Liver (tissue), 9 donors: ENCODE results near the gene COMP. TPM values are rescaled to one million over a fixed set of nuclear protein-coding genes. Genes with fewer than 3 reads are reported as not detected.
"Not testable (repeated sequence)": the region's sequence is repeated elsewhere in the genome, so short reads cannot be mapped to it uniquely, and the experiment has no call there.

Experiments
- DNase-seq: peaks from one replicate; pipeline ENCODE4 v3.0.0-alpha.2; 2017; ENCODE audit warnings: low spot score
- H3K27ac ChIP-seq, 2 donors: one replicate each; pipeline ENCODE4 v1.7.0; 2013; ENCODE audit warnings: inconsistent platforms in 2 of 2, low read length in 2 of 2, control low read depth in 1 of 2, low read depth in 1 of 2, mild to moderate bottlenecking in 1 of 2
- H3K27me3 ChIP-seq, 4 donors: one replicate each; pipeline versions ENCODE4 v1.6.1 to v1.7.0; 2013; ENCODE audit warnings: low read length in 3 of 4, inconsistent platforms in 1 of 4, mild to moderate bottlenecking in 1 of 4, moderate library complexity in 1 of 4; ENCODE audit not compliant: control insufficient read depth in 4 of 4, insufficient read depth in 4 of 4
- H3K36me3 ChIP-seq, 4 donors: one replicate each; pipeline versions ENCODE4 v1.6.1 to v1.7.0; 2013; ENCODE audit warnings: low read length in 3 of 4, mild to moderate bottlenecking in 3 of 4, low read depth in 1 of 4, moderate library complexity in 1 of 4; ENCODE audit not compliant: control insufficient read depth in 4 of 4, insufficient read depth in 3 of 4
- H3K4me1 ChIP-seq, 4 donors: one replicate each; pipeline versions ENCODE4 v1.6.1 to v1.7.0; 2013; ENCODE audit warnings: low read length in 3 of 4, mild to moderate bottlenecking in 3 of 4, moderate library complexity in 1 of 4; ENCODE audit not compliant: control insufficient read depth in 4 of 4, insufficient read depth in 4 of 4
- H3K4me3 ChIP-seq, 3 donors: one replicate each; pipeline versions ENCODE4 v1.6.1 to v1.7.0; 2013; ENCODE audit warnings: low read length in 3 of 3, control low read depth in 1 of 3, low read depth in 1 of 3, mild to moderate bottlenecking in 1 of 3
- H3K9ac ChIP-seq, 2 donors: one replicate each; pipeline ENCODE4 v1.7.0; 2013; ENCODE audit warnings: low read length in 2 of 2, mild to moderate bottlenecking in 2 of 2, moderate library complexity in 2 of 2, control low read depth in 1 of 2, low read depth in 1 of 2
- H3K9me3 ChIP-seq, 4 donors: one replicate each; pipeline versions ENCODE4 v1.6.1 to v1.7.0; 2013; ENCODE audit warnings: low read length in 3 of 4; ENCODE audit not compliant: control insufficient read depth in 4 of 4
- EGR1 ChIP-seq, 2 donors: IDR thresholded peaks; 2 replicates each; pipeline ENCODE4 v1.6.1; 2016 to 2018; ENCODE audit warnings: antibody characterized with exemption in 2 of 2, low read depth in 2 of 2
- FOXA1 ChIP-seq: IDR thresholded peaks from 2 replicates; pipeline ENCODE4 v1.6.1; 2016; ENCODE audit warnings: antibody characterized with exemption
- FOXA2 ChIP-seq: IDR thresholded peaks from 2 replicates; pipeline ENCODE4 v1.6.1; 2016; ENCODE audit warnings: antibody characterized with exemption
- HNF4A ChIP-seq, 2 donors: conservative IDR thresholded peaks; 2 replicates each; pipeline ENCODE4 v1.6.1; 2016; ENCODE audit warnings: antibody characterized with exemption in 2 of 2, mild to moderate bottlenecking in 2 of 2
- HNF4G ChIP-seq: IDR thresholded peaks from 2 replicates; pipeline ENCODE4 v1.6.1; 2016; ENCODE audit warnings: antibody characterized with exemption
- JUND ChIP-seq, 2 donors: IDR thresholded peaks; 2 replicates each; pipeline ENCODE4 v1.6.1; 2016; ENCODE audit warnings: antibody characterized with exemption in 2 of 2
- NR2F2 ChIP-seq: IDR thresholded peaks from 2 replicates; pipeline ENCODE4 v1.6.1; 2016; ENCODE audit warnings: antibody characterized with exemption
- RAD21 ChIP-seq, 2 donors: IDR thresholded peaks; 2 replicates each; pipeline ENCODE4 v1.6.1; 2016; ENCODE audit warnings: antibody characterized with exemption in 2 of 2, mild to moderate bottlenecking in 2 of 2
- RXRA ChIP-seq, 2 donors: IDR thresholded peaks; 2 replicates each; pipeline ENCODE4 v1.6.1; 2017 to 2018; ENCODE audit warnings: antibody characterized with exemption in 2 of 2, mild to moderate bottlenecking in 1 of 2
- SP1 ChIP-seq: IDR thresholded peaks from 2 replicates; pipeline ENCODE4 v1.6.1; 2018; ENCODE audit warnings: antibody characterized with exemption, mild to moderate bottlenecking
- TAF1 ChIP-seq: conservative IDR thresholded peaks from 2 replicates; pipeline ENCODE4 v1.6.1; 2016; ENCODE audit warnings: antibody characterized with exemption, mild to moderate bottlenecking
- YY1 ChIP-seq: IDR thresholded peaks from 2 replicates; pipeline ENCODE4 v1.6.1; 2016; ENCODE audit warnings: antibody characterized with exemption, mild to moderate bottlenecking
- WGBS: extraction: QIAGEN DNeasy Blood & Tissue Kit; methylation state at CpG from one replicate; pipeline ENCODE4 v1.1.7; 2013; 5-methylcytosine and 5-hydroxymethylcytosine counted together
- polyA plus RNA-seq, 2 donors: library from polyadenylated mRNA; stranded (reverse) in 1 of 2; unstranded in 1 of 2; fragments of 200-250 nt in 1 of 2; fragments of >200 nt in 1 of 2; fragmentation: Nextera tagmentation in 1 of 2; extraction: Ambion mirVana in 1 of 2; gene quantifications; one replicate each; pipeline versions ENCODE4 v1.2.1 to v1.2.3, GENCODE V29; 2013 to 2015
- total RNA-seq, 2 donors: library from RNA; depleted of rRNA; stranded (reverse); fragments of >200 nt; gene quantifications; one replicate each; pipeline ENCODE4 v1.2.3, GENCODE V29; 2014
- TF ChIP-seq, protein P1 (sequence below): IDR thresholded peaks from 2 replicates; pipeline ENCODE4 v1.6.1; 2016; ENCODE audit warnings: antibody characterized with exemption
- TF ChIP-seq, protein P2 (sequence below): IDR thresholded peaks from 2 replicates; pipeline ENCODE4 v1.6.1; 2016; ENCODE audit warnings: antibody characterized with exemption
- TF ChIP-seq, protein P3 (sequence below): IDR thresholded peaks from 2 replicates; pipeline ENCODE4 v1.6.1; 2016; ENCODE audit warnings: antibody characterized with exemption, mild to moderate bottlenecking
- TF ChIP-seq, protein P4 (sequence below): IDR thresholded peaks from 2 replicates; pipeline ENCODE4 v1.6.1; 2016; ENCODE audit warnings: antibody characterized with exemption
- donor health status: healthy.
- donor health status: healthy.
- donor health status: healthy.
- donor health status: healthy.
- donor health status: healthy.

COMP gene
- total and polyA plus RNA-seq, 4 donors: 0.03 to 0.17 TPM; not detected in 2

DNA sequence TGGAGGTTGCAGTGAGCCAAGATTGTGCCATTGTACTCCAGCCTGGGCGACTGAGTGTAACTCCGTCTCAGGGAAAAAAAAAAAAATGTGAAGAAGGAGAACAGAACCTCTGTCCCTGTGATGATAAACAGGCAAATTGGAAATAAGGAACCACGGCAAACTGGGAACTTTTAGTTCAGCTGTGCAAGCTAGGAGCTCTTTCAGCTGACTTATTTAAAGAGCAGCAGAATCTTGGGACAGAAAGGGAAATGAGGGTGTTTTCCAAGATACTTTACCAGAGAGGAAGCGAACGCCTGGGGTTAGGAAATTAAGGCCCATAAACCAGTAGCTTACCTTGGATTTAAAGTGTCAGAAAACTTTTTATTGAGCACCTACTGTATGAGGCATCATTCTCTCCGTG lies 37.7 kb upstream of the COMP start:
- Histone ChIP-seq H3K36me3 (no peaks in the 10 kb centered on the region), H3K4me1 (peaks cover 3 to 16% (median 7%) of the 10 kb centered on the region in 4 donors), H3K4me3 (no peak overlapping the region), H3K27me3 (no peaks in the 10 kb centered on the region), H3K9ac (no peak overlapping the region), H3K27ac (no peak overlapping the region), H3K9me3 (no peaks in the 10 kb centered on the region)
- DNase-seq: no peak
- WGBS: 65% methylated on average over 6 of the region's 6 CpGs
- no peak for TF ChIP-seq RAD21 (IDR thresholded peaks at IDR 0.05)
- no peak for TF ChIP-seq NR2F2
- no peak for TF ChIP-seq RXRA (IDR thresholded peaks at IDR 0.05)
- no peak for TF ChIP-seq TAF1
- no peak for TF ChIP-seq JUND (IDR thresholded peaks at IDR 0.05)
- TF ChIP-seq, protein P1, sequence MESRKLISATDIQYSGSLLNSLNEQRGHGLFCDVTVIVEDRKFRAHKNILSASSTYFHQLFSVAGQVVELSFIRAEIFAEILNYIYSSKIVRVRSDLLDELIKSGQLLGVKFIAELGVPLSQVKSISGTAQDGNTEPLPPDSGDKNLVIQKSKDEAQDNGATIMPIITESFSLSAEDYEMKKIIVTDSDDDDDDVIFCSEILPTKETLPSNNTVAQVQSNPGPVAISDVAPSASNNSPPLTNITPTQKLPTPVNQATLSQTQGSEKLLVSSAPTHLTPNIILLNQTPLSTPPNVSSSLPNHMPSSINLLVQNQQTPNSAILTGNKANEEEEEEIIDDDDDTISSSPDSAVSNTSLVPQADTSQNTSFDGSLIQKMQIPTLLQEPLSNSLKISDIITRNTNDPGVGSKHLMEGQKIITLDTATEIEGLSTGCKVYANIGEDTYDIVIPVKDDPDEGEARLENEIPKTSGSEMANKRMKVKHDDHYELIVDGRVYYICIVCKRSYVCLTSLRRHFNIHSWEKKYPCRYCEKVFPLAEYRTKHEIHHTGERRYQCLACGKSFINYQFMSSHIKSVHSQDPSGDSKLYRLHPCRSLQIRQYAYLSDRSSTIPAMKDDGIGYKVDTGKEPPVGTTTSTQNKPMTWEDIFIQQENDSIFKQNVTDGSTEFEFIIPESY: no peak

DNA sequence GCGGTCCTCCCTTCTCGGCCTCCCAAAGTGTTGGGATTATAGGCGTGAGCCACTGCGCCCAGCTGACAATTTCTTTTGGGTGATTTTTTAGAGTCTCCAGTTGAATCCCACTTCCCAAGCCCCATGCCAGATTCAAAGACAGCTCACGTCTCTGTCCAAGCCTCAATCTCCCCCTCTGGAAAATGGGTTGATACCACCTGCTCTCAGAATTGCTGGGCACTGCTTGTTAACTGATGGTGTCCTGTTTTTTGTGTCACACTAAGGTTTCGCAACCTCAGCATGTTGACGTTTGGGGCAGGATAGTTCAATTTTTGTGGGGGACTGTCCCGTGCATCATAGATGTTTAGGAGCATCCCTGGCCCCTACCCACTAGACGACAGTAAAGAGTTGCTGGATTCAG lies 26.5 kb upstream of the COMP start:
- WGBS: 73% methylated on average over 9 of the region's 9 CpGs
- TF ChIP-seq YY1 (no peak), EGR1 (IDR thresholded peaks at IDR 0.05; ENCODE audit: low read depth in 2 of 2) (no peak)
- TF ChIP-seq, protein P2, sequence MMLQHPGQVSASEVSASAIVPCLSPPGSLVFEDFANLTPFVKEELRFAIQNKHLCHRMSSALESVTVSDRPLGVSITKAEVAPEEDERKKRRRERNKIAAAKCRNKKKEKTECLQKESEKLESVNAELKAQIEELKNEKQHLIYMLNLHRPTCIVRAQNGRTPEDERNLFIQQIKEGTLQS: no peak
- H3K9ac ChIP-seq: no peak overlapping the region
- no peaks in the 10 kb centered on the region for H3K27me3 ChIP-seq
- no peaks in the 10 kb centered on the region for H3K9me3 ChIP-seq
- H3K4me3 ChIP-seq: no peak overlapping the region
- no peaks in the 10 kb centered on the region for H3K4me1 ChIP-seq
- no peak overlapping the region for H3K27ac ChIP-seq
- no peak for DNase-seq
- no peaks in the 10 kb centered on the region for H3K36me3 ChIP-seq

DNA sequence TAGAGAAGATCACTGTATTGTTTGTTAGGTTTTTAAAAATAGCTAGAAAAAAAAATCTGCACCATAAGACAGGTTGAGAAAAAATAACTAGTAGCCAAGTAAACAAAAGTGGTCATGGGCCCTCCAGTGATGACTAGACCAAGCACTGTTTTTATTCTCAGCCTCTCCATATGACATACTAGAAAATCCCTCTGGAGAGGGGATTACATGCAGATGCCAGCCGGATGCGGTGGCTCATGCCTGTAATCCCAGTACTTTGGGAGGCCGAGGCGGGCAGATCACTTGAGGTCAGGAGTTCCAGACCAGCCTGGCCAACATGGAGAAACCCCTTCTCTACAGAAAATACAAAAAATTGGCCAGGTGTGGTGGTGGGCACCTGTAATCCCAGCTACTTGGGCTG lies 25.5 kb upstream of the COMP start:
- H3K9me3 ChIP-seq, H3K9ac ChIP-seq, H3K4me3 ChIP-seq: not testable (repeated sequence)

DNA sequence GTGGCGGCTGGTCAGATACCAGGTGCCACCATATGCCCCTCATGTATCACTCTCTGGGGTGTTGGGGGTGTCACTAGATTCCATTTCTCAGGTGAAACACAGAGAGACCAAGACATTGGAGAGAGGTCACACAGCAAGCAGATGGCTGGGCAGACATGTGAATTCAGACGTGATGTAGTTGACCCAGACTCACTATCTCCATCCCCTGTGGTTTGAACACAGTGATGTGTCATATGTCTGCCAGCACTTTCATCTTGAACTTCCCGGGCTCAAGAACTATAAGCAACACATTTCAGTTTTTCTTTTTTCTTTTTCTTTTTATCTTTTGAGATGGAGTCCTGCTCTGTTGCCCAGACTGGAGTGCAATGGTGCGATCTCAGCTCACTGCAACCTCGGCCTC lies 24.6 kb upstream of the COMP start:
- H3K27ac ChIP-seq: no peak overlapping the region
- no peaks in the 10 kb centered on the region for H3K9me3 ChIP-seq
- WGBS: 90% methylated on average over 5 of the region's 5 CpGs
- no peaks in the 10 kb centered on the region for H3K36me3 ChIP-seq
- no peak overlapping the region for H3K4me3 ChIP-seq
- TF ChIP-seq HNF4A (conservative IDR thresholded peaks at IDR 0.05): no peak
- TF ChIP-seq, protein P2: no peak
- TF ChIP-seq JUND (IDR thresholded peaks at IDR 0.05): no peak
- no peak for TF ChIP-seq FOXA1
- TF ChIP-seq, protein P3, sequence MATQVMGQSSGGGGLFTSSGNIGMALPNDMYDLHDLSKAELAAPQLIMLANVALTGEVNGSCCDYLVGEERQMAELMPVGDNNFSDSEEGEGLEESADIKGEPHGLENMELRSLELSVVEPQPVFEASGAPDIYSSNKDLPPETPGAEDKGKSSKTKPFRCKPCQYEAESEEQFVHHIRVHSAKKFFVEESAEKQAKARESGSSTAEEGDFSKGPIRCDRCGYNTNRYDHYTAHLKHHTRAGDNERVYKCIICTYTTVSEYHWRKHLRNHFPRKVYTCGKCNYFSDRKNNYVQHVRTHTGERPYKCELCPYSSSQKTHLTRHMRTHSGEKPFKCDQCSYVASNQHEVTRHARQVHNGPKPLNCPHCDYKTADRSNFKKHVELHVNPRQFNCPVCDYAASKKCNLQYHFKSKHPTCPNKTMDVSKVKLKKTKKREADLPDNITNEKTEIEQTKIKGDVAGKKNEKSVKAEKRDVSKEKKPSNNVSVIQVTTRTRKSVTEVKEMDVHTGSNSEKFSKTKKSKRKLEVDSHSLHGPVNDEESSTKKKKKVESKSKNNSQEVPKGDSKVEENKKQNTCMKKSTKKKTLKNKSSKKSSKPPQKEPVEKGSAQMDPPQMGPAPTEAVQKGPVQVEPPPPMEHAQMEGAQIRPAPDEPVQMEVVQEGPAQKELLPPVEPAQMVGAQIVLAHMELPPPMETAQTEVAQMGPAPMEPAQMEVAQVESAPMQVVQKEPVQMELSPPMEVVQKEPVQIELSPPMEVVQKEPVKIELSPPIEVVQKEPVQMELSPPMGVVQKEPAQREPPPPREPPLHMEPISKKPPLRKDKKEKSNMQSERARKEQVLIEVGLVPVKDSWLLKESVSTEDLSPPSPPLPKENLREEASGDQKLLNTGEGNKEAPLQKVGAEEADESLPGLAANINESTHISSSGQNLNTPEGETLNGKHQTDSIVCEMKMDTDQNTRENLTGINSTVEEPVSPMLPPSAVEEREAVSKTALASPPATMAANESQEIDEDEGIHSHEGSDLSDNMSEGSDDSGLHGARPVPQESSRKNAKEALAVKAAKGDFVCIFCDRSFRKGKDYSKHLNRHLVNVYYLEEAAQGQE: no peak
- no peak for TF ChIP-seq RAD21 (IDR thresholded peaks at IDR 0.05)
- TF ChIP-seq, protein P4, sequence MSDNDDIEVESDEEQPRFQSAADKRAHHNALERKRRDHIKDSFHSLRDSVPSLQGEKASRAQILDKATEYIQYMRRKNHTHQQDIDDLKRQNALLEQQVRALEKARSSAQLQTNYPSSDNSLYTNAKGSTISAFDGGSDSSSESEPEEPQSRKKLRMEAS: no peak
- TF ChIP-seq FOXA2: no peak
- no peak for TF ChIP-seq YY1
- no peak for TF ChIP-seq EGR1 (IDR thresholded peaks at IDR 0.05; ENCODE audit: low read depth in 2 of 2)
- no peak for TF ChIP-seq NR2F2
- TF ChIP-seq SP1: no peak
- TF ChIP-seq, protein P1: no peak
- no peak for TF ChIP-seq TAF1
- no peak for TF ChIP-seq HNF4G
- H3K9ac ChIP-seq: no peak overlapping the region
- H3K4me1 ChIP-seq: no peaks in the 10 kb centered on the region
- no peaks in the 10 kb centered on the region for H3K27me3 ChIP-seq
- DNase-seq: no peak

More for the DNA sequence above, 25.5 kb upstream of the COMP start:
- not testable (repeated sequence) for H3K36me3 ChIP-seq, H3K27me3 ChIP-seq, DNase-seq, H3K27ac ChIP-seq, H3K4me1 ChIP-seq
- 97% methylated on average over 4 of the region's 4 CpGs for WGBS
